ENCODE data around the gene RBM38. TPM values are rescaled to one million over a fixed set of nuclear protein-coding genes. Genes with fewer than 3 reads are reported as not detected.

Gene RBM38
- total RNA-seq, 1 donor from 2014 or later: 39.4 TPM

DNA sequence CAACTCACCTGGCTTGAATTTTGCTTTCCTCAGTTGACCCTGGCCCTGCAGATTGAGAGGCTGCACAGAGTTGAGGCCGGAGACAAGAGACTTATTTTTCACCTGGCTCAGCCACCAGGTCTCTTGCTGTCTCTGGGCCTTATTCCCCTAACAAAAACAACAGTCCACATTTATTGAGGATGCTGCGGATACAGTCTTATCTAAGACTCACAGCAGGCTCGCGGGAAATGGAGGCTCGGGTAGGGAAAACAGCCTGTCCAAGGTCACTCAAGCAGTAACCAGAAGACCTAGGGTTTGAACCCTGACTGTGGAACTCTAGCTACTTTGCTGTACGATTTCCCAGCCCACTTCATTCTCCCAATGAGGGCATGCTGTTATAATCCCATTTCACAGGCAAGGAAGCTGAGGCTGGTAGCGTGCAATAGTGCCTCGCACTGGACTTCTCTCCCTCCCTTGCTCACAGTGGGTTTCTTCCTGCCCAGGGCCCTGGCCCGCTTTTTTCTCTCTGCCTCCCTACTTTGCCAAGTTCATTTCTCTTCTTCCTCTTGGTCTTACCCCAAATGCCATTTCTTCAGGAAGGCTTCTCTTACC, 57.7 kb downstream of the RBM38 start:
- no peak for DNase-seq (ENCODE audit: extremely low read depth, low read depth, low spot score)

DNA sequence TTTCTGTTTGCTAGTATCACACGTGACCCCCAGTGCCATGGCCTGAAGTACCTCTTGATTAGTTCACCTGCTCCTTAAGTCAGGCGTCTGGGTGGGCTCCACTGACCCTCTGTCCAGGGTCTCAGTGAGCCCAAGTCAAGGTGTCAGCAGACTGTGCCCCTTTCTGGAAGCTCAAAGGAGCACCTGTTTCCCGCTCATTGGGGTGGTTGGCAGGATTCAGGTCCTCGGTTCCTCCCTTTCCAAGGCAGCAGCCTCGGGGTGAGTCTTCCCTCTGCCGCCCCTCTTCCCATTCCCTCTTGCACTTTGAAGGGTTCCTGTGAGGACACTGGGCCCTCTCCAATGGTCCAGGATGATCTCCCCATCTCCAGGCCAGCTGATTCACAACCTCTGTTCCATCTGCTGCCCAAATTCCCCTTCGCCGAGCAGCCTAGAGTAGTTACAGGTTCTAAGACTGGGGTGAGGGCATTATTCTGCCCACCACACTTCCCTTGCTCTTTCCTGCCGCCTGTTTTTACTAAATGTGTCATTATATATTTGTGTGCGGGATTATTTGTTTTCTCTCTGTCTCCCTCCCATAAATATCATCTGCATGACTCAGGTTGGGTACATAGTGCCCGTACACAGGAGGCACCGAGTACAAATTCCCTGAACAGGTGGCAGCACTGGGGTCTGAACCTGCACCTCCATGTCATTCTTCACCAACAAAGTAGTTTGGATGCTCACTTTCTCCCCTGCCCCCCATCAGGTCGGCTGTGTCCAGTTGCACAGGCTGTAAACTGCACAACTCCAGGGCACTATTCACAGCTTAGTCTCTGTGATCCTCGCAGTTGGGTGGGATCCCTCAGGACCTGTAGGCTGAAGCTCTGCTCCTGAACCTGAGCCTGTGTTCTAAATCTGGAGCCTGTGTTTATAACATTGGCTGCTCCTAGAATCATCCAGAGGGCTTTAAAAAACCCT, 58.5 kb downstream of the RBM38 start:
- DNase-seq (ENCODE audit: extremely low read depth, low read depth, low spot score): no peak

DNA sequence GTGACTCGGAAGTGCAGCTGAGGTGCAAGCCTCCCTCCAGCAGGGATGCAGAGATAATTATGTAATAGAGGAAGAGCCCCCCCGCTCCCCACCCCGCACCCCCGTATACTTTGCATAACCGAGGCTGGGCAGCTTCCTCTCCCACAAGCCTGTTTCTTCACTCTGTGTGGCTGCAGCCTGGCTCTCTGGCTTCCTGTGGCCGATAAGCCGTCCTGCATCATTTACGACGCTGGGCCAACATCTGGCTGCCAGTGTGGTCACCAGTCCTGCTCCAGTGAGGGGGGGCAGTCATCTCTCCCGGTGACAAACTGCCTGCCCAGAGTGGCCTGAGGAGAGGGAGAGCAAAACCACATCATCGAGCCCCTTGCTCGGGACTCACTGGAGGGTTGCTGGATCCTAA, 59.2 kb downstream of the RBM38 start:
- no peak for DNase-seq (ENCODE audit: extremely low read depth, low read depth, low spot score)

- DNase-seq (ENCODE audit: extremely low read depth, low read depth, low spot score): no peak
Measured at GRCh38 chr20:57450931-57451330, 59.7 kb downstream of the RBM38 start.

GRCh38 chr20:57451431-57451794, 60.2 kb downstream of the RBM38 start:
- DNase-seq (ENCODE audit: extremely low read depth, low read depth, low spot score): no peak

GRCh38 chr20:57451795-57452661, 60.8 kb downstream of the RBM38 start:
- DNase-seq (ENCODE audit: extremely low read depth, low read depth, low spot score): no peak

DNA sequence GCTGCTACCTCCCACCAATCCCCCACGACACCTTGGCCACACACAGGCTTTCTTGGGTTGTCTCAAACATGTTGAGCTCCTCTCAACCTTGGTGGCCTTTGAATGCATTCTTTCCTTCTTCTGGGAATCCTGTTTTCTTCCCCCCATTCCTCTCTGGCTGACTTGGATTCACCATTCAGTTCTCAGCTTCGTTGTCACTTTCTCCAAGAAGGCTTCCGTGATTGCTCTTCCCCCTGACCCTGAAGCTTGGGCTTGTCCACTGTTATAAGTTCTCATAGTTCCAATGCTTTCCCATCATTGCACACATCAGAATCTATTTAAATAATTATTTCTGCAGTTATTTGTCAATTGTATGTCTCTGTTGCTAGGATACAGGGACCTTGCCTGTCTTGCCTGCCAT, 64.2 kb downstream of the RBM38 start:
- no peak for DNase-seq (ENCODE audit: extremely low read depth, low read depth, low spot score)

DNA sequence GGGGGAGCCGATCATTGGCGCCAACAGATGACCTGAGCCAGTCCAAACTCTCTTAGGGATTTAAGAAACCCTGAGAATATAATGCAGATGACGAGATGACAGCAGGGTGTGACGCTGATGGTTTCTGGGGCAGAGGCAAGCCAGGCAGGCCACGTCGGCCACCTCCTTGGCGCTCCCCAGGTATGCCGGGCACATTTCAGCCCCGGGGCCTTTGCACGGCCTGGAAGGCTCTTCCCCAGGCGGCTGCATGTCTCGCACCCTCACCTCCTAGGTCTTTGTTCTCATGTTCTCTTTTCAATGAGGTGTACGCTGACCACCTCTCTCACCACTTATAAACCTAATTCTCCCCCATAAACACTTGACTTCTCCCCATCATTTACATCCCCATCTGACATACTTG, 64.9 kb downstream of the RBM38 start:
- DNase-seq (ENCODE audit: extremely low read depth, low read depth, low spot score): no peak

- DNase-seq (ENCODE audit: extremely low read depth, low read depth, low spot score): no peak
Measured at GRCh38 chr20:57457243-57458095, 66.3 kb downstream of the RBM38 start.

GRCh38 chr20:57458400-57459160, 67.4 kb downstream of the RBM38 start:
- DNase-seq (ENCODE audit: extremely low read depth, low read depth, low spot score): no peak

Other genes with a start within 250 kb of the RBM38 start
- 3.6 TPM in 1 of 2 replicates, not detected in the other for gene BMP7, start 124.8 kb upstream of the RBM38 start, total RNA-seq
- not detected in 2 replicates for gene SPO11, start 61.6 kb upstream of the RBM38 start, total RNA-seq
- gene RAE1, start 40.1 kb upstream of the RBM38 start, total RNA-seq: 31.0 and 33.0 TPM in 2 replicates
- not detected in 2 replicates for gene CTCFL, start 133.7 kb downstream of the RBM38 start, total RNA-seq
- not detected in 2 replicates for gene PCK1, start 169.7 kb downstream of the RBM38 start, total RNA-seq
- not detected in 2 replicates for gene ZBP1, start 229.0 kb downstream of the RBM38 start, total RNA-seq

Measured in glomerular endothelial cell (primary cell).